ENCODE results near the gene DPM1.
A peak's percentile ranks its signal among the peaks of the same experiment; 100 is the strongest.

DPM1 gene

GRCh38 chr20:50953821-50954220 lies 4.5 kb downstream of the DPM1 start:
- no peak overlapping the region for H3K4me3 ChIP-seq (ENCODE audit: low read depth, low read length)
- no peak for TF ChIP-seq CTCF (conservative IDR thresholded peaks at IDR 0.05; ENCODE audit: low read depth, low read length)
- DNase-seq (ENCODE audit: low read depth) = no peak

GRCh38 chr20:50953196-50953595 lies 5.1 kb downstream of the DPM1 start:
- no peak for TF ChIP-seq CTCF (conservative IDR thresholded peaks at IDR 0.05; ENCODE audit: low read depth, low read length)
- DNase-seq (ENCODE audit: low read depth) = no peak
- H3K4me3 ChIP-seq (ENCODE audit: low read depth, low read length) = no peak overlapping the region

GRCh38 chr20:50948132-50948785 lies 10.1 kb downstream of the DPM1 start:
- no peak for DNase-seq (ENCODE audit: low read depth)
- TF ChIP-seq CTCF (conservative IDR thresholded peaks at IDR 0.05; ENCODE audit: low read depth, low read length) = no peak
- H3K4me3 ChIP-seq (ENCODE audit: low read depth, low read length) = no peak overlapping the region

GRCh38 chr20:50943069-50943468 lies 15.3 kb downstream of the DPM1 start:
- TF ChIP-seq CTCF (conservative IDR thresholded peaks at IDR 0.05; ENCODE audit: low read depth, low read length) = no peak
- DNase-seq (ENCODE audit: low read depth) = no peak
- no peak overlapping the region for H3K4me3 ChIP-seq (ENCODE audit: low read depth, low read length)

GRCh38 chr20:50933589-50933988 lies 24.7 kb downstream of the DPM1 start:
- TF ChIP-seq CTCF (conservative IDR thresholded peaks at IDR 0.05; ENCODE audit: low read depth, low read length) = no peak
- no peak for DNase-seq (ENCODE audit: low read depth)
- H3K4me3 ChIP-seq (ENCODE audit: low read depth, low read length) = no peak overlapping the region

GRCh38 chr20:50932691-50933280 lies 25.5 kb downstream of the DPM1 start:
- DNase-seq (ENCODE audit: low read depth) = no peak
- no peak overlapping the region for H3K4me3 ChIP-seq (ENCODE audit: low read depth, low read length)
- TF ChIP-seq CTCF (conservative IDR thresholded peaks at IDR 0.05; ENCODE audit: low read depth, low read length) = no peak

- H3K4me3 ChIP-seq (ENCODE audit: low read depth, low read length) = peak overlapping the region; percentile 84
- no peak for TF ChIP-seq CTCF (conservative IDR thresholded peaks at IDR 0.05; ENCODE audit: low read depth, low read length)
- DNase-seq (ENCODE audit: low read depth) = no peak
Measured at GRCh38 chr20:50932016-50932485, 26.3 kb downstream of the DPM1 start.

Measured in choroid plexus epithelial cell (primary cell).